KG1 (cell line): ENCODE results near the gene C1QB.

ENCODE experiments used
- DNase-seq: peaks from one replicate; lab custom pipeline; 2025; lab: John Stamatoyannopoulos, UW

Gene C1QB, protein sequence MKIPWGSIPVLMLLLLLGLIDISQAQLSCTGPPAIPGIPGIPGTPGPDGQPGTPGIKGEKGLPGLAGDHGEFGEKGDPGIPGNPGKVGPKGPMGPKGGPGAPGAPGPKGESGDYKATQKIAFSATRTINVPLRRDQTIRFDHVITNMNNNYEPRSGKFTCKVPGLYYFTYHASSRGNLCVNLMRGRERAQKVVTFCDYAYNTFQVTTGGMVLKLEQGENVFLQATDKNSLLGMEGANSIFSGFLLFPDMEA

DNA sequence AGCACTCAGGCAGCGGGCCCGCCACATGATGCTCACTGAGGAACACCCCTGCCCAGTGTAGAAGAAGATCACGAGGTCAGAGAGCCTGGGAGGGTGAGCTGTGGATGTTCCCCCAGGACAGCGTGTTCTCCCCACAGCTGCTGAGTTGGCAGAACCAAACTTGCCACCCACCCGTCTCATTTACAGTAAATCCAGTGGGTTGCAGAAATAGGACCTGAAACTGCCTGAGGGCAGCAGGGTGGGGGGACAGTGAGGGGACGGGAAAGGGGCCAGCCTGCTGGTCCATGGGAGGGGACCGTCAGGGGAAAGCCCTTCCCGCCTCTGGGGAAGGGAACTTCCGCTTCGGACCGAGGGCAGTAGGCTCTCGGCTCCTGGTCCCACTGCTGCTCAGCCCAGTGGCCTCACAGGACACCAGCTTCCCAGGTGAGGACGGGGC, at the start of gene C1QB:
Gene C1QB, plus strand, starts transcription at position 356 of the 436 bp plus-strand sequence. CDS start 6,227 bp downstream, outside the sequence.
- no peak for DNase-seq

DNA sequence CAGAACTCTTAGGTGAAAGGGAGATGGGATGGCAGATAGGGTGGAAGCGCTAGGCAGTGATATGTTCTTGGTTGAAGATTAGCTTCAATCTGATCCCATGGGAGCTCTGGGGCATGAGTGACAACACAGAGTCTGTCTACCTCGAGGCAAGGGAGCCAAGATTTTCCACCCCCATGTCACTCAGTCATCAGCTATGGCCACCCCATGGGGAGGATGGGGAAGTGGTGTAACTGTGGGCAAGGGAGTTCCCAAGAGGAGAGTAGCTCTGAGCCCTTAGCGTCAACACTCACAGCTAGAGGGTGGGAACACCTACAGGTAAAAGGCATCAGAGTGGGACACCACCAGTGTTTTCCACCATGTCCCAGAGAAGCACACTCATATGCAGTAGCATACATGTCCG, 46.9 kb upstream of the C1QB start:
- no peak for DNase-seq

DNA sequence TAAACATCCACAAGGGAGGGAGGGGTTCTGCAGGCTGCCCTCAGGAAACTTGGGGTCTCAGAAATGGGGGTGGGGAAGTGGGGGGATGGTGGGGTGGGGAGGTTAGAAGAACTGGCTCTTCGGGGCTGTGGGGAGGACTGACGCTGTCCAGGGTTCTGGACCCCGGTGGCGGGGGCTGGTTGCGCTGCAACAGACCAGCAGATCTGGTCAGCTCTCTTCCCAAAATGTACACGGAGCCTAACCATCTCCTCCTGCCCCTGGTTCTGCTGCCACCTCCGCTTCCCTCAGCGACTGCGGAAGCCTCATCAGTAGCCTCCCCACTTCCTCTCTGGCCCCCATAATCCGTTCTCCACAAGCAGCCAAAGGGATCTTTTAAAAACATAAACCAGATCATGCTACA, 45.9 kb upstream of the C1QB start:
- DNase-seq: no peak

DNA sequence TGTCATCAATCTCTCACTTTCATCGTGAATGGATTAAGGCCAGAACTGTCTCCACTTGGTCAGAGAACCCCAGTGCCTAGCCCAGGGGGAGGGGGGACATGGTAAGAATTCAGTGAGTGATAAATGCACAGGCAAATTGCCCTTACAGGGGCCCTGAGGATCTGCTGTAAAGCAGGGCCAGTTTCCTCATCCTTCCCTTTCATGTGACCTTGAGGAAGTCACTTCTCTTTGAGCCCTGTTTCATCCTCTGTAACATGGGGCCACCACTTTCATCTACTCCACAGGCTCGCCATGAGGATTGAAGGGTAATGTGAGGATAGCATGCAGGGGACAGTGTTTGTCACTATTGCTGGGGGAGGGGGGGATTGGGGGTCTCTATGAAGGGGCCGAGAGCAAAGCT, 44.7 kb upstream of the C1QB start:
- DNase-seq: no peak

DNA sequence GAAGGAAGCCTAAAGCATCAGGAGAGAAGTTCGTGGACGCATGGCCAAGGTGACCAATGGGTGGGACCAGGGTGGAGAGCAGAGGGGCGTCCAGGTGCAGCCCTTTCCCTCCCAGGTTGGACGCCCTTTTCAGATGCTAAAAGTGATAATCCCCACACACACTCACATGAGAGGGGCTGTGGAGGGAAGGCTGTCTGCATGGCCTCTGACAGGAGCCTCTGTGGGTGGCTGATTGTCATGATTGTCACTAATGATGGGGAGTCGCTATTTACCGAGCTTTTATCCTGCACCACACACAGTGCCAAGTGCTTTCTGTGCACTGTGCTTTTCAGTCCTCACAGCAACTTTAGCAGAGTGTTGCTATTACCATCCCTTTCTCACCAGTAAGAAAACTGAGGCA, 43.7 kb upstream of the C1QB start:
- no peak for DNase-seq

DNA sequence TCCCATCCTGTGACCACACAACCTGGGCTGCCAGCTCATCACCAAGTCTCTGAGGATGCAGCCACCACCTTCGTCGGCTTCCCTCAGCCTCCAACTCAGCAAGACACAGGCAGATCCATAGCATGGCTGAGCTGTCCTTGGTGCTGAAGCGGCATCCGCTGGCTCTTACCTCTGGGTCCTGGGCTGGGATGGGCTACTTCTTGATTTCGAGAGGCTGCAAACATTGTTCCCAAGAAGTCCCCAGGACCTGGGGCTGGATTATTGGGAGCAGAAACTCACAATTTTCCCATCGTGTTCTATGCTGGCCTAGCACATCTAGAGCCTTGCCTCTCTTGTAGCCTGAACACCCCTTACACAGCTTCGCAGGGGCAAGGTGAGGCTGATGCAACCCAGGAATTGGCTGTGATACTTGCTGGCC, 41.5 kb upstream of the C1QB start:
- DNase-seq: peak; percentile 38

DNA sequence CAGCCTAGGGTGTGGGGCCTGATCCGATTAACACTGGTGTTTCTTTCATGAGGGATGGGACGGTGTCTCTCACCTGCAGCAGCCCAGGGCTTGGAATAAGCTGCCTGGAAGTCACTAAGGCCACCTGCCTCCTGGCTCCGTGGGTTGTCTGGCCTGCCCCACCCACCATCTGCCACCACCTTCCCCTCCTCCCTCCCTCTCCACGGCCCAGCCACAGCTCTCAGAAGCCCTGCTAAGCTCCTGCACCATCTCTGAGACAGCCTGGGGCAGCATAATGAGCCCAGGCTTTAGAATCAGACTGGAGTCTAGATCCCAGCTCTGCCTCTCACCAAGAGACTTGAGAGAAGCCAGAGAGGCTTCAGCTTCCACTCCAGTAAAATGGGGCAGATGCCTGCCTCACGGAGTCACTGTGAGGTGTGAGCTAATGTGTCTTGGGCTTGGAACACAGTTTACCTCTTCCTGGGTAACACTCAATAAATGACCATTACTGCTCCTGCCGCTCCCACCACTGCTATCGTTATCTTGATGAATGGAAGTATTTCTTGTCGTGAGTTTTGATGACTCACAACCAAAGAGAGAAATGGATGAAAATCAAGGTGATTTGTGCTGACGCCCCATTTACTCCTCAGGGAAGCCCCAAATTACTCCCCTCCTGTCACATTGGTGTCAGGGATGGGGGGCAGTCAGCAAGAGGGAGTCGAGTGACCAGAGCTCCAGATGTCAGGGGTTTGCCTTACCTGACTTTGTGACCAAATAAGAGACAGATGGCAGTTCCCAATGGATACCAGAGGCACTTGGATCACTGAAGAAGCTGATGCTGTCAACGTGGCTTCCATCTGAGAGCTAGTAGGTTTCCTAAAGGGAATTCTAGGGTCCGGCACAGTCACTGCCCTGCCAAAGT, 40.1 kb upstream of the C1QB start:
- no peak for DNase-seq

DNA sequence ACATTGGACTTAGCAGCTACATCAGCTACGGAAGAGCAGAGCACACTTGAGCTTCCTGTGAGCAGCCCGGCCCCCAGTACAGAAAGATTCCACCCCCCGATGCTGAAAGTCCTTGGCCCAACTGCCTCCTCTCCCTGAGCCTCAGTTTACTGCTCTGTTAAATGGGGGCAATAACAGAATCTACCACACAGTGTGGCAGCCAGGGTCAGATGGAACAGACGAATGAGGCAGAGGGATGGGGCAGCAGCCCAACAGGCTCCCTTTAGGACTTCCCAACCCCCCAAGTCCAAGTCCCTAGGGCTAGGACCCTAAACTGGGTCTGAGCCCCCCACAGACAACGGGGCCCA, 39.5 kb upstream of the C1QB start:
- no peak for DNase-seq

DNA sequence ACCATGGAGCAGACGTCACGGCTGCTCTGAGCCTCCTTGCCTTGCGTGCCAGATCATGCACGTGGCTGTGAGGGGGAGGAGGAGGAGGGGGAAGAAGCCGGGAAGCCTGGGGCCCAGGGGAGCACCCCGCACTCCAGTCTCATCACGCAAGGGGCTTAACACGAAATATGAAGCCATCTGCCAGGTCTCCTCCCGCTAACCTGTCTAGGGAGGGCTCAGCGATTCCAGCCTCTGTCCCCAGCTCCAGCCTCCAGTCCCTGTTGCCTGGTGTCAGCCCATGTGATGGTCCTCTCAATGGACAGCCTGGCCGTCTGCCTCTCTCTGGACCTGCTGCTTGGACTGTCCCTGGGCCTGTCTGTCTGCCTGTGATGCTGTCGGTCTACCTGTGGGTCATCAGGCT, 39.1 kb upstream of the C1QB start:
- DNase-seq: no peak

DNA sequence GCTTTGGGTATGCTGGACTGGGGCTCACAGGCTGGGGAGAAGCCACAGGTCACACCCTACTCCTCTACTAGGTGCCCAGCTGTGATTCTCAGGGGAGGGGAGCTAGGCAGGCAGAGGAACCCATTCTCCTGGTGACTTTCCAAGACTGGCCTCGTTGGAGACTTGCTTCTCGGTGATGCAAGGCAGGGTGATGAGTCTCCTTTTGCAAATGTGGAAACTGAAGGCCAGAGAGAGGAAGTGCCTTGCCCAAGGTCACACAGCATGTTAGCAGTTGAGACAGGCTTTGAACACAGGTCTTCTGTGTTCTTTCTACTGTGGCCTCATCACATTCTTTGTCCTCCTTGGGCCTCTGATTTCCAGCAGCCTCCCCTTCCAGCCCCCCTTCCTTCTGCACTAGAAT, 37.1 kb upstream of the C1QB start:
- no peak for DNase-seq

DNA sequence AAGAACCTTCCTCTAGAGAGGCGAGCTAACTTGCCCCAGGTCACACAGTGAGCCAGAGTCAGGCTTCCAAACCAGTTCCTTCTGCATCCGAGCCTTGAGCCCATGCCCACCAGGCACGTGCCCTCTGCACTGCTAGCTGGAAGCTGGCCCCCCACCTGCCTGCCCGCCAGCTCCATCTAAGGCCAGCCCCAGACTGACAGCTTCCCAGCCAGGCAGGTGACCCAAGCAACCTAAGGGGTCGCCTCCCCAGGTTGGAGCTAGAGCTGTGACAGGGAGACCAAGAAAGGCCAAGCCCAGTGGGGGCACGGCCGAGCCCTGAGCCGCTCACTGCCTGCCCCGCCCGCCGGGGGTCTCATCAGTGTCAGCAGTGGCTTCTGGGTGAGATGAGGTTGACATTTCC, 36.5 kb upstream of the C1QB start:
- DNase-seq: no peak

DNA sequence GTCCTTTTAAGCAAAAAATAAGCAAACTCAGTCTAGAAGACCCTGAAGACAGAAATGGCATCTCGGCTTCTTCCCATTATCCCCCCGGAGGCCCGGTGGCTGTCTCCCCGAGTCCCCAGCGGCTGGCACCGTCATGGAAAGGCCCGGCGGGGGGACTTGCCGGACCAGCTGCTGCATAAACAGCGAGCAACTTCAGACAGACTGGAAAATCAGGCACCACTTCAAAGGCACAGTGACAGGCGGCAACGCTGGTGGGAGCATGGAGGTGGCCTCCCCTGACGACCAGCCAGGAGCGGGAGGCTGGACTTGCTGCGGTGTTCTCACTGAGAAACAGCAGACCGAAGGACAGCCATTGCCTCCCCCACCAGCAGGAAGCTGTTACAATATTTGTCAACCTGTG, 35.0 kb upstream of the C1QB start:
- DNase-seq: no peak

DNA sequence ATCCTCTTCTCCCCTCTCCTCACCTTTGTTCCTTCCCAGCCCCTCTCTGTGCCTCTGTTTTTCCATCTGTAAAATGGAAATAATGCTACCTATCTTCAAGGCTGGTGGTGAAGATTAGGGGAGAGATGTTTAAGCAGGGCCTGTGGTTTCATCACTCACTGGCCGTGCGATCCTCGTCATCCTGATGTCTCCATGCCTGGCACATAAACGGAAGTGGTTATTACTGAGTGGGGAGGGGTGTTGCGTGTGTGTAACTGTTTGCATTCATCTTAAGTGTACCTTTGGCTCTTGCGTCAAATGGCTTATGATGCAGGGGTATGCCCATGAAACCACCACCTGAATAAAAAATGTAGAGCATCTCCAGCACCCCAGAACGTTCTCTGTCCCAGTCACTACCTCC, 33.8 kb upstream of the C1QB start:
- no peak for DNase-seq

DNA sequence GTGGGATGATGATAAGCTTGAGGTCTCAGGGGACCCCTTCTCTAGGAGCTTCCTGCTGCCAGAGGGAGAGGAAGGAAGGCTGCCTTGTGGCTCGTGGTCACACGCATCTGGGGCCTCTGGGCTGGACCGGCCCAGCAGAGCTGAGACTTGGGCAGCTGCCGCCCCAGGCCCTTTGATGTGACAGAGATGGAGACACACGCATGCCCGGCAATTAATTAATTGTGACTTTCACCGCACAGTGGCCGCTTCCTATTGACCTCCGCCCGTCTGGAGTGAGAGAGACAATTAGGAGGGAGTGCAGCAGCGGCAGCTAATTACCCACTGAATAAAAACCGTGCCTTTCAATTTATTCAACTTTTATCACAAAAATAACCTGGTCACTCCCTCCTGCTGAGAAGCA, 33.2 kb upstream of the C1QB start:
- no peak for DNase-seq

DNA sequence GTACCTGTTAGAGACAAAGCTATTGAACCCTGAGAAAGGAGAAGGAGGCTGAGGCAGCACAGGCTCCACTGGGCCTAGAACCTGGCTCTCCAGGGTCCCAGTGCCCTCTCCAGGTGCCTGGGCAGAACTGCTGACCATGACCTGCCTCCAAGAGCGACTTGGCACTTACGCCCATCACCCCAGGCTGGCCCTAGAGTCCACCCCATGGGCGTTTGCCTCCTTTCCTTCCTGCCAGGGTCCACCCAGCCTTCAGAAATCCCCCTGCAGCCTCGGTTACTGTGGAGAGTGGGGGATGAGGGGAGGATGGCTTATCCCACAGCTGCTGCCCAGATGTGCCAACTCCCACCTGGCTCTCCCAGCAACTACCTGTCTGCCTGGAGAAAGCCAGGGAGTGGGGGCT, 31.3 kb upstream of the C1QB start:
- no peak for DNase-seq

DNA sequence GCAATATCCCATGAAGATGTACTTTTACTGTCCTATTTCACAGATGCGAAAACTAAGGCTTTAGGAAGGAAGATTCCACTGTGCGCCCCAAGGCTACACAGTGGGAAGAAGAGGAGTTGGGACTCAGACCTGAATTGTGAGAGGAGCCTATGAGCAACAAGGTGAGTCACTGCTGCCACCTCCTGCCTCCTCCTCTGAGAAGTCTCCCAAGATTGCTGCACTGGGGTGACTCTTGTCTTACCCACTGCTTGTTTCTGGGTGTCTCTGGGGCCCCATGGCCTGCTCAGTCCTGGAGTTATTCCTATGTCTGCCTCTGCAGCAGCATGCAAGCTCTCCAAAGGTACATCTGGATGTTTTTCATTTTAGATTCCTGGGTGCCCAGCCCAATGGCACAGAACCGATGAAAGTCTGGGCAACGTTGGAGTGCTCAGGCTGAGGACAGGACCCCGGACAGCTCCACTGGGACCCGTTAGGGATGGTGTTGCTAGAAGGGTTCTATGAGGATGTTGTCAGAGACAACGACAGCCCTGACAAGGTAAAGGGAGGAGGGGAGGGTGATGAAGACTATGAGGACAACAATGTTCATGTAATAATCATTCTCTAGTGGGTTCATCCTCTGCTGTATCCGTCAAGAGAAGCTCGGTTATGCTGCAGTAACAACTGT, 27.6 kb upstream of the C1QB start:
- DNase-seq: no peak

DNA sequence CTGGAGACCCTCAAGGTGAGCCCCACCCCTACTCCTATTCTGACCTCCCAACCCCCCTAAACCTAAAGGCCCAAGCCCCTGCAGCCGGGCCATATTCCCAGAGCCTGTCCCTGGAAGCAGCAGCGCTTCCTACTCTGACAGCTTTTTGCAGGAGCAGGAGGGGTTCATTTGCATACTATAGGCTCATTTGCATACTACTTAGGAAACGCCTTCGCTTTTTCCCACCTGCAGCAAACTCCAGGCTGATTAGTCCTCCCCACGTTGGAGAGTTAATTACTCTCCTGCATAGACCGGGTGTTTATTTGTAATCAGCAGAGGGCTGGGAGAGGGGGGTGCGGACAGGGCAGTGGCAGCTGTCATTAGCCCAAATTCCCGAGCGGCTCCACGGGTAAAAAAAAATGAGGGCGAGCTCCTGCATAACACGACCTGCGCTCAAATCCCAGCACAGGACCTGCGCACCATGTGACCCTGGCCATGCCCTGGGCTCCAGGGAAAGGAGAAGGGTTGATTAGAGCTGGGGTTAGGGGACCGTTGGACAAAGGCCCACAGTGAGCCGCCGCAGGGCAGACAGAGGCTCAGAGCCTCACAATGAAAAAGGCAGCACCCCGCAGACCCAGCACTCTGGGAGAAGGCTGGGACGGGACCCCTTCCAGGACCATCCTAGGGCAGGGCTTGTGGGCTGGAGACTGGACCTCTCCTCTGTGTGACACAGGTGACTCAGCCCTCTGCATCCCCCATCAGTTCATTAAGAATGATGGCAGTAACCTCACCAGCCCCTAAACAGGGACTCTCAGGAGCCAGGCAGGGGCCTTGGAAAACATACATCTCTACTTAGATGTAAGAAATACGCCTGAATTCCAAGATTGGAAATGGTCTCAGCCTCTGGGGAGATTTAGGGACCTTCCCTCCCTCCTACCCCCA, 26.5 kb upstream of the C1QB start:
- DNase-seq: no peak

DNA sequence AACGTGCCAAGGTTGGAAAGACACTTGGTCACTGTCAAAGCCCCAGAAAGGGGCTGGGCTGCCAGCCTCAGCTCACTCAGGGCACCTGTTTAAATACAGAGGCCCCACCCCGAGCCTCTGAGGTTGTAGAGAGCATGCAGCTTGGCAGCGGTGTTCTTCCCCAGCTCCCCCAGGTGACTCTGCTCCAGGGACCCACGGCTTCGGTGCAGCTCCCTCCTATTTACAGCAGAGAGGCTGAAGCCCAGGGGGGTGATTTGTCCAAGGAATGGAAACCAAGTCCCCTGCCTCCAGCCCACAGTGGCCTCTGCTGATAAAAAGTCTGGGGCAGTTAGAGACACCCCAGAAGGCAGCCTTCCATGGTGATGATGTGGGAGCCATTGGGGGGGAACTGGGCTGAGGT, 25.7 kb upstream of the C1QB start:
- no peak for DNase-seq

DNA sequence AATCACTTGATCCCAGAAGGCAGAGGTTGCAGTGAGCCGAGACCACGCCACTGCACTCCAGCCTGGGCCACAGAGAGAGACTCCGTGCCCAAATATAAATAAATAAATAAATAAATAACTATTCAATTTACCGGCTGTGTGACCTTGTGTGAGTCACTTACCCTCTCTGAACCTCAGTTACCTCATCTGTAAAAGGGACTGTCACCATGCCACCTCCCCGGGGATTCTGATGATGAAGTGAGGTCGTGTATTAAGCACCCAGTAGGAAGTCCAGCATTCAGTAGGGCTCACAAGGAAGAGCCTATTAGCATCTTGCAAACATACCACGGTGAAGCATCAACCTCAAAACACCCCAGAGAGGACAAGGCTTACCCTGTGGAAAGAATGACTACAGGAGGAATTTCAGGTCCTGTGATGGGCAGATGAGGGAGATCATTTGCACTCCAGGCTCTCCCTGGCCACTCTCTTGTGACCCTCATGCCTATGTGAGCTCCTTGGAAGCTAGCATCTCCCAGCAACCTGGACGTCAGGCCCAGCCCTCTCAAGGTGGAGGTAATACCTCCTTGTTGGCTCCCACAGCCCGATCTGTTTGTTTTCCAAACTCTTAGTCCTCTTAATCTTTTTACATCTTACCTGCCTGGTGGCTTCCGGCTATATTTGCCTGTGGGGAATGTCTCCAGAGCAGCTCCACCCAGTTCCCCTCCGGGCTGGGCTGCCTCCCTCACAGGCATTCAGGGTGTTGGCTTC, 24.2 kb upstream of the C1QB start:
- DNase-seq: no peak

DNA sequence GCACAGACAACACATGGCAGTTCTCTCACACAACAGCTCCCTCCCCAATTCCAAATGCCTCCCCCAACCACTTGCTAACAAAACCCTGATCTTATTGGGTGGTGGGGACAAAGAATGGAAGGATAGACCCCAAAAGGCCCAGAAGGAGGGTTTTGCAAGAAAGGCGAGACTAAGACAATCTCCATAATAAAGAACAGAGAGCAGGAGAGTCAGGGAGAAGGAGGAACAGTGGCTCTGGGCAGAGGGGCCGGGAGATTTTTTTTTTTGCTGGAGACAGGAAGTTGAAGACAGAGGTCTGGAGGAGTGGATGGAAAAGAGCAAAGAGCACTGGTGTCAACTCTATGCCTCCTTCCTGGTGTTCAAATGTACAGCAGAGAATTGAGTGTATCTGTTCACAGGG, 23.1 kb upstream of the C1QB start:
- DNase-seq: no peak
